Measurements from ENCODE around the gene CASQ2. TPM values are rescaled to one million over a fixed set of nuclear protein-coding genes. Genes with fewer than 3 reads are reported as not detected.

The CASQ2 gene
- polyA plus RNA-seq, 1 experiment: not detected

DNA sequence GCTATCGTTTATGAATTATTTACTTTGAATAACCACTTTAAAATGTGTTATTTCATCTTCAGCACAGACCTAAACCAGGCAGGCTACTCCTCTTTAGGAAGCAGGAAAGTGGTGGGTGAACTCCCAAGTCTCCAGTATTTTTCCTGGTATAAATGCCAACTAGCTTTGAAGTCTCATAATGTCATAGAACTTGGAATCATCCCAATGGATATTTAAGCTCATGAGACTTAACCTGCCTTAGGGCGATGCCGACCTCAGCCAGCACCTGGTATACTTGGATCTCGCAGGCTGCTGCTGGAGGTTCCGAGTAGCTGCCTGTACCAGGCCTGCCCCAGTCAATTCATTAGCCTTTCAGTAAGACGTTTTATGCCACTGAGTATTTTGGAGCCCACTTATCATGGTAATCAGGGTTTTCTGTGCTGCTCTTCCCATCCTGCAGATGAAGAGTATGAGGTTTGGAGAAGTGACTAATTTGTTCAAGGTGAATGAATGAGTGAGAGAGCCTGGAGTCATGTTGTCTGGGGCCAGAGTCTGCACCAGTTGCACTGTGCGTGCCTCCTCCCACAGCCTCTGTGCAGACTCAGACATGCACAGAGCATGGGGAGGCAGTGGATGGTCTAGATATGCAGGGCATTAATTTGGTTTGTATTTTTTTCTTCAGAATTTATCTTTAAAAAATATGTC, 91.9 kb downstream of the CASQ2 start:
- no peak overlapping the region for H3K27ac ChIP-seq (ENCODE audit: low read depth, low read length)
- DNase-seq (ENCODE audit: low read depth, low spot score): no peak
- ChIA-PET CTCF (interaction anchor here (1.0 to 2.7 kb wide), 2 partner anchors 29 to 30 kb away, joined by 3 to 20 read pairs; no protein-coding TSS in a partner anchor), POLR2A (no interaction called here)
- no peak overlapping the region for H3K4me3 ChIP-seq (ENCODE audit: low read depth, low read length)
- TF ChIP-seq, protein P1, sequence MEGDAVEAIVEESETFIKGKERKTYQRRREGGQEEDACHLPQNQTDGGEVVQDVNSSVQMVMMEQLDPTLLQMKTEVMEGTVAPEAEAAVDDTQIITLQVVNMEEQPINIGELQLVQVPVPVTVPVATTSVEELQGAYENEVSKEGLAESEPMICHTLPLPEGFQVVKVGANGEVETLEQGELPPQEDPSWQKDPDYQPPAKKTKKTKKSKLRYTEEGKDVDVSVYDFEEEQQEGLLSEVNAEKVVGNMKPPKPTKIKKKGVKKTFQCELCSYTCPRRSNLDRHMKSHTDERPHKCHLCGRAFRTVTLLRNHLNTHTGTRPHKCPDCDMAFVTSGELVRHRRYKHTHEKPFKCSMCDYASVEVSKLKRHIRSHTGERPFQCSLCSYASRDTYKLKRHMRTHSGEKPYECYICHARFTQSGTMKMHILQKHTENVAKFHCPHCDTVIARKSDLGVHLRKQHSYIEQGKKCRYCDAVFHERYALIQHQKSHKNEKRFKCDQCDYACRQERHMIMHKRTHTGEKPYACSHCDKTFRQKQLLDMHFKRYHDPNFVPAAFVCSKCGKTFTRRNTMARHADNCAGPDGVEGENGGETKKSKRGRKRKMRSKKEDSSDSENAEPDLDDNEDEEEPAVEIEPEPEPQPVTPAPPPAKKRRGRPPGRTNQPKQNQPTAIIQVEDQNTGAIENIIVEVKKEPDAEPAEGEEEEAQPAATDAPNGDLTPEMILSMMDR (IDR thresholded peaks at IDR 0.05; ENCODE audit: low read depth, low read length): no peak
- H3K9me3 ChIP-seq (ENCODE audit: control insufficient read depth, insufficient read depth, low read length): no peaks in the 10 kb centered on the region
- no peaks in the 10 kb centered on the region for H3K27me3 ChIP-seq (ENCODE audit: control insufficient read depth, insufficient read depth, low read length)

DNA sequence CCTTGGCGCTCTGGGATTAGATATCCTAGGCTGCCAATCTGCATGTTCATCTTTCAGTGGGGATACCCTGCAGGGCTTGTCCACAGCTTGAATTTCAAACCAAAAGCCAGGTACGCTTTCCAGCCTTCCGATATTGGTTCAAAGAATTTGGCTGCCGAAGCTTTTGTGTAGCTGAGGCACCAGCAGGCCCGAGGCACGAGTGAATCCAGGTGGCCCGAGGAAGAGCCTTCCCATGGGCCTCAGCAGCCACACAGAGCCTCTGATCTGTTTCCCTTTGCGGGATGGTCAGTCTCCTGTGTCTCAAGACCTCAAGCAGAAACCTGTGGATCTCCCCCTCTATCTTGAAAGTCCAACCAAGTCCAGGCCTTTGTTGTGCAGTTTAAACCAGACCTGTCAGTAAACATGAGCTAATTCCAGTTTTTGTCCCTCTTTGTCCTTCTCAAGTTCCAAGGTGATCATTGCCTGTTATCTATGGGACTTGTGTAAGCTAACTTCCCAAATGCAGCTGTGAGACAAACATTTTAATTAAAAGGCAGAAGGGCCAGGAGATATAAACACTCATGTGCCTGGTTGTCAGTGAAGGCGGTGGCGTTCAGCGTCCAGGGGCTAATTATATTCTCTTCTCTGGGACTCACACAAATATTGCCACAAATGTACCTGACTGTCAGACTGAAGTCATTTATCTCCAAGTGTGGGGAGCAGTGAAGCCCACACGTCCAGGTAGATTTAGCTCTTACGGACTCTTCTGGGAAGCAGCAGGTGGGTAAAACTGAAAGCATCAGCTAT, 96.1 kb downstream of the CASQ2 start:
- CTCF ChIA-PET: interaction anchor here (1.6 to 5.9 kb wide), 2 partner anchors 34 to 693 kb away, joined by 3 to 48 read pairs; no protein-coding TSS in a partner anchor
- Histone ChIP-seq H3K27ac (ENCODE audit: low read depth, low read length) (no peak overlapping the region), H3K4me3 (ENCODE audit: low read depth, low read length) (no peak overlapping the region), H3K9me3 (ENCODE audit: control insufficient read depth, insufficient read depth, low read length) (peaks cover 7% of the 10 kb centered on the region; the same call in 1 of the 2 replicates), H3K27me3 (ENCODE audit: control insufficient read depth, insufficient read depth, low read length) (no peaks in the 10 kb centered on the region)
- DNase-seq (ENCODE audit: low read depth, low spot score): no peak
- TF ChIP-seq, protein P1 (IDR thresholded peaks at IDR 0.05; ENCODE audit: low read depth, low read length): no peak
- POLR2A ChIA-PET: no interaction called here

DNA sequence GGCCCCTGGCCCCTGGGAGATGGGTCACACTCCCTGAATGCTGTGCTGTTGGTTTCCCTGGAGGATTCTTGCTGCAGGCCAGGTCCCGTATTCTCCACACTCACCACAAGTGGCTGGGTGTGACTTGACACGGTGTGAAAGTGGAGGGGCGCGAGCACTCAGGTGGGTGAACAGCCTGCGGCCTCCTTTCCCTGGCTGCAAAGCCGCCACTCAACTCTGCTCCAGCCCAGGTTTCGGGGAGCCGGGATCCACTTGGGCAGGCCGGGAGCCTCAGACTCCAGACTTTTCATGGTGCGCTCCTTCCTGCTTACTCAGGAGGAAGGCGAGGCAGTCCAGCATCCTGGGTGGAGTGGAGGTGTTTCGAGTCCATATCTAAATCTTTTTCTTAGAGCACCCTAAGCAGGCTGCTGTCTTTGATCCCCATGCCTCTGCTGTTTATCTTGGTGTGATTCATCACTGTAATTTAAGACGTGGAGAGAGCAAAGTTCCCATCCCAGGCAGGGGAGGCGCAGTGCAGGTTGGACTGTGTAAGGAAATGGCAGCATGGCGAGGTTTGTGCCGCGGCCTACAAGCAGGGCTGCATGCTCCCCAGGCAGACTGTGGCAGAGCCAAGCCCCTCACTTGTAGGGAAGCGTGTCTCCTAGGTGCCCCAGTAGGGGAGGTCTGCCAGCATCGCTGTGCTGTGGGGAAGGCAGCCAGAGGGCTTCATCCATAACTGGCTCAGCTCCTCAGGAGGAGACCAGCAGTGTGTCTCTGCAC, 97.2 kb downstream of the CASQ2 start:
- ChIA-PET CTCF (interaction anchor here (1.6 to 5.9 kb wide), 2 partner anchors 35 to 692 kb away, joined by 3 to 48 read pairs; no protein-coding TSS in a partner anchor), POLR2A (interaction anchor here (0.9 kb wide), 1 partner anchor 30 kb away, joined by 3 read pairs; the partner anchor contains the start of gene VANGL1)

GRCh38 chr1:115670476-115671175, 97.9 kb downstream of the CASQ2 start:
- ChIA-PET POLR2A (interaction anchor here (0.9 kb wide), 1 partner anchor 29 kb away, joined by 3 read pairs; the partner anchor contains the start of gene VANGL1), CTCF (interaction anchor here (1.0 to 5.9 kb wide), 3 partner anchors 36 to 94 kb away, joined by 3 to 48 read pairs (median 9); no protein-coding TSS in a partner anchor)
- Histone ChIP-seq H3K27ac (ENCODE audit: low read depth, low read length) (peak overlapping the region; percentile 31), H3K27me3 (ENCODE audit: control insufficient read depth, insufficient read depth, low read length) (no peaks in the 10 kb centered on the region), H3K4me3 (ENCODE audit: low read depth, low read length) (no peak overlapping the region), H3K9me3 (ENCODE audit: control insufficient read depth, insufficient read depth, low read length) (peaks cover 19% of the 10 kb centered on the region)
- DNase-seq (ENCODE audit: low read depth, low spot score): no peak
- TF ChIP-seq, protein P1 (IDR thresholded peaks at IDR 0.05; ENCODE audit: low read depth, low read length): no peak

More for the DNA sequence above, 97.2 kb downstream of the CASQ2 start:
- Histone ChIP-seq H3K27me3 (ENCODE audit: control insufficient read depth, insufficient read depth, low read length) (no peaks in the 10 kb centered on the region), H3K27ac (ENCODE audit: low read depth, low read length) (peak overlapping the region; percentile 31), H3K4me3 (ENCODE audit: low read depth, low read length) (no peak overlapping the region), H3K9me3 (ENCODE audit: control insufficient read depth, insufficient read depth, low read length) (peaks cover 15% of the 10 kb centered on the region)
- TF ChIP-seq, protein P1 (IDR thresholded peaks at IDR 0.05; ENCODE audit: low read depth, low read length): no peak
- DNase-seq (ENCODE audit: low read depth, low spot score): no peak

Data from AG04450 (cell line).